Central memory CD4-positive, alpha-beta T cell (primary cell): ENCODE results near the gene CUX1.
"Not testable (repeated sequence)": the region's sequence is repeated elsewhere in the genome, so short reads cannot be mapped to it uniquely, and the experiment has no call there.

ENCODE experiments used
- DNase-seq: peaks from one replicate; pipeline ENCODE4 v3.0.0; 2022

The CUX1 gene

GRCh38 chr7:101854084-101854865 lies 36.8 kb downstream of the CUX1 start:
- no peak for DNase-seq

GRCh38 chr7:101856473-101857357 lies 39.3 kb downstream of the CUX1 start:
- peak; percentile 77 for DNase-seq

GRCh38 chr7:101857358-101857811 lies 40.0 kb downstream of the CUX1 start:
- no peak for DNase-seq

GRCh38 chr7:101858437-101859385 lies 41.3 kb downstream of the CUX1 start:
- DNase-seq = no peak

GRCh38 chr7:101859411-101860106 lies 42.1 kb downstream of the CUX1 start:
- no peak for DNase-seq

- DNase-seq = no peak
Observed at GRCh38 chr7:101860316-101861217, 43.1 kb downstream of the CUX1 start.

- DNase-seq = no peak
Observed at GRCh38 chr7:101861218-101861775, 43.9 kb downstream of the CUX1 start.

- no peak for DNase-seq
Observed at GRCh38 chr7:101862280-101863220, 45.1 kb downstream of the CUX1 start.

GRCh38 chr7:101863598-101863997 lies 46.2 kb downstream of the CUX1 start:
- no peak for DNase-seq

GRCh38 chr7:101864039-101864438 lies 46.6 kb downstream of the CUX1 start:
- DNase-seq = no peak

GRCh38 chr7:101865031-101865430 lies 47.6 kb downstream of the CUX1 start:
- no peak for DNase-seq

- DNase-seq = no peak
Observed at GRCh38 chr7:101865455-101865854, 48.0 kb downstream of the CUX1 start.

GRCh38 chr7:101866328-101866727 lies 48.9 kb downstream of the CUX1 start:
- DNase-seq = no peak

- DNase-seq = no peak
Observed at GRCh38 chr7:101867265-101867664, 49.8 kb downstream of the CUX1 start.

- DNase-seq = not testable (repeated sequence)
Observed at GRCh38 chr7:101867681-101868080, 50.3 kb downstream of the CUX1 start.

GRCh38 chr7:101868191-101868950 lies 50.9 kb downstream of the CUX1 start:
- no peak for DNase-seq

- no peak for DNase-seq
Observed at GRCh38 chr7:101869026-101869900, 51.8 kb downstream of the CUX1 start.

- no peak for DNase-seq
Observed at GRCh38 chr7:101869901-101870290, 52.5 kb downstream of the CUX1 start.
